Sigmoid colon (tissue), 7 donors: ENCODE measurements around the gene CFAP46. TPM values are rescaled to one million over a fixed set of nuclear protein-coding genes. Genes with fewer than 3 reads are reported as not detected.

Source experiments
- DNase-seq: peaks from one replicate; pipeline ENCODE4 v3.0.0-alpha.2; 2019
- H3K27ac ChIP-seq, 4 donors: fragments of 200-600 bp; sonication (generic); one replicate each; pipeline ENCODE4 v1.5.1; 2016 to 2019; ENCODE audit warnings: mild to moderate bottlenecking in 1 of 4
- H3K27me3 ChIP-seq, 3 donors: fragments of 200-600 bp; sonication (generic); one replicate each; pipeline ENCODE4 v1.5.1; 2019; ENCODE audit warnings: mild to moderate bottlenecking in 1 of 3
- H3K36me3 ChIP-seq, 4 donors: fragments of 200-600 bp; sonication (generic); one replicate each; pipeline ENCODE4 v1.5.1; 2016 to 2019
- H3K4me1 ChIP-seq, 4 donors: fragments of 200-600 bp; sonication (generic); one replicate each; pipeline ENCODE4 v1.5.1; 2017 to 2019
- H3K4me3 ChIP-seq, 4 donors: fragments of 200-600 bp; sonication (generic); one replicate each; pipeline ENCODE4 v1.5.1; 2017 to 2019; ENCODE audit warnings: mild to moderate bottlenecking in 2 of 4, moderate library complexity in 1 of 4
- H3K9me3 ChIP-seq, 4 donors: fragments of 200-600 bp in 3 of 4; sonication (generic) in 3 of 4; one replicate each; pipeline versions ENCODE4 v1.5.1 to v1.6.1; 2013 to 2019
- EP300 ChIP-seq, 4 donors: sonication (generic); formaldehyde crosslinking; IDR thresholded peaks; one replicate each; pipeline ENCODE4 v1.6.1; 2017; ENCODE audit warnings: antibody characterized with exemption in 4 of 4
- POLR2A ChIP-seq, 2 donors: fragments of 450-650 bp; IDR thresholded peaks; one replicate each; pipeline ENCODE4 v1.6.1; 2016; ENCODE audit warnings: antibody characterized with exemption in 2 of 2, mild to moderate bottlenecking in 2 of 2, moderate library complexity in 2 of 2
- POLR2AphosphoS5 ChIP-seq, 4 donors: sonication (generic); formaldehyde crosslinking; IDR thresholded peaks; one replicate each; pipeline ENCODE4 v1.6.1; 2017; ENCODE audit warnings: antibody characterized with exemption in 4 of 4
- WGBS, 2 donors: extraction: QIAGEN DNeasy Blood & Tissue Kit; methylation state at CpG; one replicate each; pipeline ENCODE4 v1.1.7; 2013; 5-methylcytosine and 5-hydroxymethylcytosine counted together
- intact Hi-C: fragments of 100-400 bp; cut with DNase I; formaldehyde crosslinking; loops from one replicate; pipeline ENCODE4 v1.15.1; 2023
- polyA plus RNA-seq, 3 donors: library from polyadenylated mRNA; stranded (reverse); fragments of 200-250 nt; gene quantifications; one replicate each; pipeline ENCODE4 v1.2.3, GENCODE V29; 2013
- total RNA-seq, 4 donors: library from RNA; depleted of rRNA; stranded (reverse); fragments of >200 nt; gene quantifications; one replicate each; pipeline ENCODE4 v1.1.0, GENCODE V29; 2016
- TF ChIP-seq, protein P1 (sequence below), 4 experiments: fragments of 450-650 bp in 3 of 4; fragments of 200-600 bp in 1 of 4; IDR thresholded peaks; one replicate each; pipeline ENCODE4 v1.5.1; 2016 to 2019; ENCODE audit warnings: antibody characterized with exemption in 4 of 4, mild to moderate bottlenecking in 3 of 4, moderate library complexity in 2 of 4
- donor health status: healthy with polysubstance abuse.
- donor health status: Bipolar disorder and iron deficiency.
- donor health status: healthy.

The CFAP46 gene
- total and polyA plus RNA-seq, 7 donors, result 0.10 to 1.7 (median 0.38) TPM; not detected in 3

DNA sequence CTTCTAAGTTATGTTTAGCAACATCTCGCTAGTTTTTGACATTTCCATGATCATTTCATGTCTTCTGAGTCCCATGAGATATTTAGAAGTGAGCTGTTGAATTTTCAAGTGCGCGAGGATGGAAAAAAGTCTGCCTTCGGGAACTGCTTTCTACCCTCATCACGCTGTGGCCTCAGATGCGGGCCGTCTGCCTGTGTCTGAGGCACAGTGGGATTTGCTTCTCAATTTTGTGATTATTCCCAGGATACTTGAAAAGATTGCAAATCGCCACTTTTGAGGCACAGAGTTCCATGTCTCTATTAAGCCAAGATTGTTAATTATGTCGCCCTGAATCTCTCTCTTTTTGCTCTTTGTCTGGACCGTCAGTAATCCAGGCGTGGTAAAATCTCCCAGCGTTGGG is 125.7 kb downstream of the CFAP46 start:
- intact Hi-C loops, result no loop called here
- H3K27ac ChIP-seq, result no peak overlapping the region
- H3K4me1 ChIP-seq, result no peaks in the 10 kb centered on the region
- peaks cover 0 to 33% (median 31%) of the 10 kb centered on the region in 3 donors for H3K27me3 ChIP-seq
- no peaks in the 10 kb centered on the region for H3K36me3 ChIP-seq
- TF ChIP-seq, protein P1, sequence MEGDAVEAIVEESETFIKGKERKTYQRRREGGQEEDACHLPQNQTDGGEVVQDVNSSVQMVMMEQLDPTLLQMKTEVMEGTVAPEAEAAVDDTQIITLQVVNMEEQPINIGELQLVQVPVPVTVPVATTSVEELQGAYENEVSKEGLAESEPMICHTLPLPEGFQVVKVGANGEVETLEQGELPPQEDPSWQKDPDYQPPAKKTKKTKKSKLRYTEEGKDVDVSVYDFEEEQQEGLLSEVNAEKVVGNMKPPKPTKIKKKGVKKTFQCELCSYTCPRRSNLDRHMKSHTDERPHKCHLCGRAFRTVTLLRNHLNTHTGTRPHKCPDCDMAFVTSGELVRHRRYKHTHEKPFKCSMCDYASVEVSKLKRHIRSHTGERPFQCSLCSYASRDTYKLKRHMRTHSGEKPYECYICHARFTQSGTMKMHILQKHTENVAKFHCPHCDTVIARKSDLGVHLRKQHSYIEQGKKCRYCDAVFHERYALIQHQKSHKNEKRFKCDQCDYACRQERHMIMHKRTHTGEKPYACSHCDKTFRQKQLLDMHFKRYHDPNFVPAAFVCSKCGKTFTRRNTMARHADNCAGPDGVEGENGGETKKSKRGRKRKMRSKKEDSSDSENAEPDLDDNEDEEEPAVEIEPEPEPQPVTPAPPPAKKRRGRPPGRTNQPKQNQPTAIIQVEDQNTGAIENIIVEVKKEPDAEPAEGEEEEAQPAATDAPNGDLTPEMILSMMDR (IDR thresholded peaks at IDR 0.05), result no peak
- TF ChIP-seq EP300 (IDR thresholded peaks at IDR 0.05), result no peak
- no peak for TF ChIP-seq POLR2AphosphoS5 (IDR thresholded peaks at IDR 0.05)
- TF ChIP-seq POLR2A (IDR thresholded peaks at IDR 0.05), result no peak
- 66 to 83% methylated on average over 12 of the region's 12 CpGs for WGBS, 2 donors
- H3K4me3 ChIP-seq, result no peak overlapping the region
- peaks cover 0 to 3% (median 0%) of the 10 kb centered on the region in 4 donors for H3K9me3 ChIP-seq
- no peak for DNase-seq

DNA sequence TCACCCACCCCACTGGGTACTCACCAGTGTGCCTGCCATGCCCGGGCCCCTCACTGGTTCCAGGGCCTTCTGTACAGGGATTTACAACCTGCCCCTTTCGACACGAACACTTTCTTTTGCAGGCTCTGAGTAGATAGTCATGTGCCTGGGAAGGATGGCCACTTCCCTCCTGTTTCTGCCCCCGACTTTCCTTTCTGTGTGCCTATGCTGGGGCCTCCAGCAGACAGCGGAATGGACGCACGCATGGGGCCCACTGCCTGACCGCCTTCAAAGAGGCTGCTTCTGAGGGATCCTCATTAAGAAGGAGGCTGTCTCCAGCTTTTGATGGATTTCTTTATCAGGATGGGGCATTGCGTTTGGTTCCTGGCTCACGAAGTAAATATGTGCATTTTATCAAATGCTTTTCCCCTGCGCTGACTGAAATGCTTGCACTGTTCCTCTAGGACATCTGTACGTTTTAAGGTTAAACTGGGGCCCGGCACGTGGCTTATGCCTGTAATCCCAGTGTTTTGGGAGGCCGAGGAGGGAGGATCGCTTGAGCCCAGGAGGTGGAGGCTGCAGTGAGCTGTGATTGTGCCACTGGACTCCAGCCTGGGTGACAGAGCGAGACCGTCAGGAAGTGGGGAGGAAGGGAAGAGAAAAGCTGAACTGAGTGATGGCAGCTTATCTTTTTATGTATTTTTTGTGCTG is 127.1 kb downstream of the CFAP46 start:
- no peak for DNase-seq
- TF ChIP-seq EP300 (IDR thresholded peaks at IDR 0.05), result no peak
- TF ChIP-seq, protein P1 (IDR thresholded peaks at IDR 0.05), result no peak
- no peak for TF ChIP-seq POLR2AphosphoS5 (IDR thresholded peaks at IDR 0.05)
- TF ChIP-seq POLR2A (IDR thresholded peaks at IDR 0.05), result no peak
- no peak overlapping the region for H3K27ac ChIP-seq
- intact Hi-C loops, result no loop called here
- peaks cover 0 to 3% (median 0%) of the 10 kb centered on the region in 4 donors for H3K9me3 ChIP-seq
- WGBS, 2 donors, result 78 to 85% methylated on average over 18 of the region's 18 CpGs
- no peaks in the 10 kb centered on the region for H3K4me1 ChIP-seq
- no peaks in the 10 kb centered on the region for H3K36me3 ChIP-seq
- H3K27me3 ChIP-seq, result peaks cover 0 to 37% (median 33%) of the 10 kb centered on the region in 3 donors
- H3K4me3 ChIP-seq, result no peak overlapping the region

DNA sequence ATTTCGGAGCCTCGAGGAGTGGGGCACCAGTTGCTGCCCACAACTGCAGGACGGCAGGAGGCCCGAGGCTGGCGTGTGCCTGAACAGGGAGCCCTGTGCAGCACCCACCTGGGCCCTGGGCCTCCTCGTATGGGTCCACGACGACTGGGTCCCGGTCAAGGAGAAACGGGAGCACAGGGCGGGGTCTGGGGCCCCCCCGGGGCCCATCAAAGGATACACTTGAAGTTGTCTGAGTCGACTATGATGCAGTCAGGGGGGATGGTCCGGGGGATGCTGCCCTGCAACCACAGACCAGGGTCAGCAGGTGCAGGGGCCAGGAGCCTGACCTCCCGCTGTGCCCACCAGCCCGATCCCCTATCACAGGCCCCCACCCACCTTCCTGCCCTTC is 127.9 kb downstream of the CFAP46 start:
- intact Hi-C loops, result no loop called here
- TF ChIP-seq, protein P1 (IDR thresholded peaks at IDR 0.05), result no peak
- TF ChIP-seq POLR2A (IDR thresholded peaks at IDR 0.05) (no peak), EP300 (IDR thresholded peaks at IDR 0.05) (no peak), POLR2AphosphoS5 (IDR thresholded peaks at IDR 0.05) (no peak)
- no peak for DNase-seq
- no peaks in the 10 kb centered on the region for H3K4me1 ChIP-seq
- H3K9me3 ChIP-seq, result peaks cover 0 to 1% (median 0%) of the 10 kb centered on the region in 4 donors
- H3K36me3 ChIP-seq, result no peaks in the 10 kb centered on the region
- H3K27me3 ChIP-seq, result peaks cover 0 to 37% (median 31%) of the 10 kb centered on the region in 3 donors
- no peak overlapping the region for H3K4me3 ChIP-seq
- H3K27ac ChIP-seq, result no peak overlapping the region
- 84% methylated on average over 16 of the region's 16 CpGs for WGBS, 2 donors

DNA sequence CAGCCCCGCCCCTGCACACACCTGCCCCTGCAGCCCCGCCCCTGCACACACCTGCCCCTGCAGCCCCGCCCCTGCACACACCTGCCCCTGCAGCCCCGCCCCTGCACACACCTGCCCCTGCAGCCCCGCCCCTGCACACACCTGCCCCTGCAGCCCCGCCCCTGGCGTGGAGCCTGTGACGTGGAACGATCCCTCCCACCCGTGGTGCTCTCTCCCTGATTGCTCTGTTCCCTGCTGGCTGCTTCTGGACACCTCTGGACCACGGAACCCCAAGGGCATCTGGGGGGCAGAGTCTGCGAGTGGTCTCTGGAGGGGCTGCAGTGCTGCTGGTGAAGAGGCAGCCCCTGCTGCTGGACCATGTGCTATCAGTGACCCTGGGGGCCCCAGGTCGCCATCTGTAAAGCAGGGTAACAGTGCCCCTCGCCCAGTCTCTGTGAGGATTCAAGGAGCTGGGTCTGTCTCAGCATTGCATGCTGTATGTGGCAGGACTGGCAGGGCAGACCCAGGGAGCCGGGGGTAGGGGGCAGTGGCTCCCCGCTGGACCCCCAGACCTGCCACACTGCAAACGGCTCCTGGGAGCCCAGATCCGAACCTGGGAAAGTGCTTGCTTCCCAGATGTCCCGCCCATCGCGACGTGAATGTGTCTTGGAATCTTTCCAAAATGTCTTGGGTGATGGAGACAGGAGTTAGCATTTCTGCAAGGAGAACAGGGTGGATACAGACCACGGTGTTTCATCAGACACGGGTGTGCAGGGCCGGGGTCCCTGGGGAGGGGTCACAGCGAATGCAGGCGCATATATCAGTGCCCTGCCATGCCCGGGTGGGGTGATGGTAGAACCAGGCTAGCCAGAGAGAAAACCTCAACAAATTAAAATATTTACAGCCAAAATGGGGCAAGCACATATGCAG is 128.6 kb downstream of the CFAP46 start:
- WGBS, 2 donors, result 71 to 77% methylated on average over 25 of the region's 28 CpGs
- TF ChIP-seq, protein P1 (IDR thresholded peaks at IDR 0.05), result no peak
- no peak for TF ChIP-seq POLR2AphosphoS5 (IDR thresholded peaks at IDR 0.05)
- no peak for TF ChIP-seq POLR2A (IDR thresholded peaks at IDR 0.05)
- no peak for TF ChIP-seq EP300 (IDR thresholded peaks at IDR 0.05)
- H3K36me3 ChIP-seq, result no peaks in the 10 kb centered on the region
- H3K4me1 ChIP-seq, result no peaks in the 10 kb centered on the region
- DNase-seq, result peak; percentile 58
- H3K27ac ChIP-seq, result no peak overlapping the region
- H3K9me3 ChIP-seq, result no peaks in the 10 kb centered on the region
- intact Hi-C loops, result no loop called here
- H3K27me3 ChIP-seq, result peaks cover 0 to 37% (median 27%) of the 10 kb centered on the region in 3 donors
- no peak overlapping the region for H3K4me3 ChIP-seq
